B cell (primary cell): ENCODE results near the gene CACNA1D.

Source experiments
- CTCF ChIP-seq: fragments of 200-600 bp; IDR thresholded peaks from one replicate; pipeline ENCODE4 v1.8.0; 2022; ENCODE audit warnings: antibody characterized with exemption, mild to moderate bottlenecking
- EZH2 ChIP-seq: IDR thresholded peaks from 2 replicates; pipeline ENCODE4 v1.6.1; 2012; ENCODE audit warnings: borderline replicate concordance, low read depth, mild to moderate bottlenecking, moderate library complexity, low read length; ENCODE audit not compliant: insufficient read depth, poor library complexity, severe bottlenecking

GRCh38 chr3:53820756-53821580 is 326.6 kb downstream of the CACNA1D start:
- TF ChIP-seq EZH2 (no peak), CTCF (no peak)
